DND-41 (cell line): ENCODE results near the gene PRKCSH.

ENCODE experiments used
- ATAC-seq: fragments of 200-7000 bp; cut with Tn5 transposase; 3 replicates; pipeline ENCODE4 v1.9.1; 2021; ENCODE audit warnings: low read depth; ENCODE audit not compliant: insufficient read depth
- DNase-seq: peaks from one replicate; pipeline ENCODE4 v3.0.0-alpha.2; 2020
- H2AFZ ChIP-seq: 2 replicates; pipeline ENCODE4 v1.6.0; 2012; ENCODE audit warnings: low read depth, low read length
- H3K27ac ChIP-seq: 2 replicates; pipeline ENCODE4 v1.5.1; 2012; ENCODE audit warnings: low read length, inconsistent platforms
- H3K27me3 ChIP-seq: fragments of 200-600 bp; sonication (generic); 2 replicates; pipeline ENCODE4 v1.6.0; 2012; ENCODE audit warnings: low read length, mild to moderate bottlenecking, inconsistent platforms; ENCODE audit not compliant: insufficient read depth, poor library complexity
- H3K36me3 ChIP-seq: 2 replicates; pipeline ENCODE4 v1.5.1; 2012; ENCODE audit warnings: low read length, inconsistent platforms; ENCODE audit not compliant: insufficient read depth
- H3K4me1 ChIP-seq: 2 replicates; pipeline ENCODE4 v1.5.1; 2012; ENCODE audit warnings: mild to moderate bottlenecking, low read length; ENCODE audit not compliant: insufficient read depth
- H3K4me2 ChIP-seq: 2 replicates; pipeline ENCODE4 v1.6.0; 2012; ENCODE audit warnings: mild to moderate bottlenecking, moderate library complexity, low read length, inconsistent platforms; ENCODE audit not compliant: insufficient read depth
- H3K4me3 ChIP-seq, 2 experiments: fragments of 200-600 bp in 1 of 2; shearing (Covaris generic) in 1 of 2; 2 replicates each; pipeline ENCODE4 v1.5.1; 2012 to 2016; ENCODE audit warnings: inconsistent platforms in 2 of 2, low read length in 2 of 2, mild to moderate bottlenecking in 2 of 2, low read depth in 1 of 2, moderate library complexity in 1 of 2
- H3K79me2 ChIP-seq: 2 replicates; pipeline ENCODE4 v1.6.0; 2012; ENCODE audit warnings: low read length, inconsistent platforms; ENCODE audit not compliant: insufficient read depth
- H3K9ac ChIP-seq: 2 replicates; pipeline ENCODE4 v1.6.0; 2012; ENCODE audit warnings: low read depth, mild to moderate bottlenecking, inconsistent platforms, low read length, moderate library complexity
- H3K9me3 ChIP-seq: 2 replicates; pipeline ENCODE4 v1.5.1; 2012; ENCODE audit warnings: low read length, moderate library complexity, mild to moderate bottlenecking, inconsistent platforms; ENCODE audit not compliant: insufficient read depth, severe bottlenecking
- H4K20me1 ChIP-seq: 2 replicates; pipeline ENCODE4 v1.6.0; 2012; ENCODE audit warnings: low read length; ENCODE audit not compliant: insufficient read depth
- CTCF ChIP-seq: IDR thresholded peaks from 2 replicates; pipeline ENCODE4 v1.5.1; 2012; ENCODE audit warnings: borderline replicate concordance, low read length, moderate library complexity, mild to moderate bottlenecking; ENCODE audit not compliant: poor library complexity, severe bottlenecking; ENCODE audit errors: extremely low read depth
- EZH2 ChIP-seq: IDR thresholded peaks from 3 replicates; pipeline ENCODE4 v1.6.1; 2012; ENCODE audit warnings: borderline replicate concordance, low read depth, mild to moderate bottlenecking, moderate library complexity, low read length, inconsistent platforms; ENCODE audit not compliant: severe bottlenecking

The PRKCSH gene

GRCh38 chr19:11489378-11489777 lies 53.9 kb downstream of the PRKCSH start:
- Histone ChIP-seq H2AFZ (no peak overlapping the region), H3K4me1 (no peaks in the 10 kb centered on the region), H3K36me3 (peaks cover 27% of the 10 kb centered on the region), H3K27ac (no peak overlapping the region), H3K79me2 (no peaks in the 10 kb centered on the region), H3K4me3 (no peak overlapping the region), H3K9ac (no peak overlapping the region), H3K4me2 (no peak overlapping the region), H4K20me1 (no peaks in the 10 kb centered on the region), H3K9me3 (no peaks in the 10 kb centered on the region), H3K27me3 (no peaks in the 10 kb centered on the region)
- no peak for DNase-seq
- ATAC-seq = no peak
- TF ChIP-seq CTCF = no peak
- TF ChIP-seq EZH2 = no peak

- Histone ChIP-seq H3K4me1 (no peaks in the 10 kb centered on the region), H2AFZ (no peak overlapping the region), H3K4me3 (no peak overlapping the region), H3K79me2 (no peaks in the 10 kb centered on the region), H3K9ac (no peak overlapping the region), H3K9me3 (no peaks in the 10 kb centered on the region), H3K27me3 (no peaks in the 10 kb centered on the region), H3K36me3 (peaks cover 40% of the 10 kb centered on the region), H3K4me2 (no peak overlapping the region), H3K27ac (no peak overlapping the region), H4K20me1 (0 out of 2 replicates have a peak, but pooled peaks cover 4% of the 10 kb centered on the region)
- DNase-seq = no peak
- TF ChIP-seq EZH2 (no peak), CTCF (no peak)
- ATAC-seq = no peak
Measured at GRCh38 chr19:11494634-11495285, 59.3 kb downstream of the PRKCSH start.

GRCh38 chr19:11495481-11495880 lies 60.0 kb downstream of the PRKCSH start:
- no peak overlapping the region for H3K9ac ChIP-seq

More at GRCh38 chr19:11495481-11495880, 60.0 kb downstream of the PRKCSH start:
- H3K79me2 ChIP-seq = no peaks in the 10 kb centered on the region
- TF ChIP-seq EZH2 (no peak), CTCF (no peak)
- no peak overlapping the region for H3K4me3 ChIP-seq
- no peak overlapping the region for H2AFZ ChIP-seq
- H3K9me3 ChIP-seq = no peaks in the 10 kb centered on the region
- H3K27me3 ChIP-seq = no peaks in the 10 kb centered on the region
- no peak overlapping the region for H3K27ac ChIP-seq
- no peaks in the 10 kb centered on the region for H3K4me1 ChIP-seq
- peaks cover 40% of the 10 kb centered on the region for H3K36me3 ChIP-seq
- H3K4me2 ChIP-seq = no peak overlapping the region
- DNase-seq (no peak), ATAC-seq (no peak)
- H4K20me1 ChIP-seq = 0 out of 2 replicates have a peak, but pooled peaks cover 4% of the 10 kb centered on the region
